B cell (primary cell): ENCODE data around the gene MAN1A1. TPM values are rescaled to one million over a fixed set of nuclear protein-coding genes. Genes with fewer than 3 reads are reported as not detected.

Source experiments
- ATAC-seq: fragments of 200-7000 bp; cut with Tn5 transposase; one replicate; pipeline ENCODE4 v1.10.0; 2021; ENCODE audit warnings: low read depth, mild to moderate bottlenecking, moderate number of reproducible peaks, moderate library complexity
- CTCF ChIA-PET: fragments of 350-600 bp; sonication (Branson Sonifier 250); formaldehyde crosslinking; loops from one replicate; lab custom pipeline; 2021; ENCODE audit warnings: antibody characterized with exemption, inconsistent platforms; lab: Charles Lee
- POLR2A ChIA-PET: fragments of 350-600 bp; sonication (Branson Sonifier 250); formaldehyde crosslinking; loops from one replicate; lab custom pipeline; 2021; ENCODE audit warnings: antibody characterized with exemption; lab: Charles Lee
- DNase-seq: peaks from one replicate; pipeline ENCODE4 v3.0.0; 2013
- H2AFZ ChIP-seq: 2 replicates; pipeline ENCODE4 v1.6.1; 2012; ENCODE audit warnings: mild to moderate bottlenecking, low read depth, low read length; ENCODE audit not compliant: insufficient read depth, poor library complexity, severe bottlenecking
- H3K27ac ChIP-seq, 2 donors: 1 replicate in 1 of 2; 2 replicates in 1 of 2; pipeline ENCODE4 v1.5.1; 2012 to 2013; ENCODE audit warnings: low read length in 2 of 2, mild to moderate bottlenecking in 2 of 2, moderate library complexity in 1 of 2
- H3K27me3 ChIP-seq, 4 experiments: fragments of 200-600 bp in 1 of 4; sonication (generic) in 1 of 4; replicated peaks in 1 of 4; 1 replicate in 2 of 4; 2 replicates in 2 of 4; pipeline versions ENCODE4 v1.6.1 to v1.7.0; 2013 to 2016; ENCODE audit warnings: low read length in 3 of 4, mild to moderate bottlenecking in 2 of 4, mixed read lengths in 1 of 4, moderate library complexity in 1 of 4; ENCODE audit not compliant: insufficient read depth in 4 of 4, control insufficient read depth in 3 of 4; ENCODE audit errors: control extremely low read depth in 1 of 4
- H3K36me3 ChIP-seq, 2 experiments: replicated peaks in 1 of 2; 1 replicate in 1 of 2; 2 replicates in 1 of 2; pipeline versions ENCODE4 v1.6.1 to v1.7.1; 2013; ENCODE audit warnings: low read length in 1 of 2; ENCODE audit not compliant: insufficient read depth in 2 of 2, control insufficient read depth in 1 of 2; ENCODE audit errors: control extremely low read depth in 1 of 2, extremely low read depth in 1 of 2
- H3K4me1 ChIP-seq, 2 donors: fragments of 200-600 bp in 1 of 2; sonication (generic) in 1 of 2; 1 replicate in 1 of 2; 2 replicates in 1 of 2; pipeline versions ENCODE4 v1.5.1 to v1.6.1; 2013 to 2017; ENCODE audit warnings: low read length in 2 of 2; ENCODE audit not compliant: control insufficient read depth in 2 of 2, insufficient read depth in 2 of 2
- H3K4me2 ChIP-seq: replicated peaks from 2 replicates; pipeline ENCODE3; 2012; ENCODE audit warnings: mild to moderate bottlenecking, low read depth, low read length; ENCODE audit not compliant: poor library complexity, severe bottlenecking
- H3K4me3 ChIP-seq, 5 experiments: fragments of 200-600 bp in 1 of 5; sonication (generic) in 1 of 5; 1 replicate in 3 of 5; 2 replicates in 2 of 5; pipeline versions ENCODE4 v1.5.1 to v1.7.0; 2011 to 2016; ENCODE audit warnings: low read length in 4 of 5, mild to moderate bottlenecking in 4 of 5, low read depth in 2 of 5, control low read depth in 1 of 5, moderate library complexity in 1 of 5; ENCODE audit not compliant: insufficient read depth in 1 of 5; ENCODE audit errors: control extremely low read depth in 1 of 5, extremely low read depth in 1 of 5
- H3K79me2 ChIP-seq: fragments of 200-600 bp; sonication (generic); one replicate; pipeline ENCODE4 v1.6.0; 2016; ENCODE audit warnings: low read length; ENCODE audit not compliant: control insufficient read depth, insufficient read depth
- H3K9ac ChIP-seq: fragments of 200-600 bp; sonication (generic); 2 replicates; pipeline ENCODE4 v1.6.1; 2017; ENCODE audit warnings: mild to moderate bottlenecking, low read length, moderate library complexity
- H3K9me3 ChIP-seq, 3 donors: one replicate each; pipeline versions ENCODE4 v1.6.1 to v1.7.1; 2013; ENCODE audit warnings: low read length in 2 of 3; ENCODE audit not compliant: control insufficient read depth in 2 of 3, insufficient read depth in 1 of 3; ENCODE audit errors: control extremely low read depth in 1 of 3
- H4K20me1 ChIP-seq: 2 replicates; pipeline ENCODE4 v1.6.0; 2012; ENCODE audit warnings: mild to moderate bottlenecking, low read length; ENCODE audit not compliant: insufficient read depth, control insufficient read depth, poor library complexity, severe bottlenecking
- H3K27ac Mint-ChIP-seq: one replicate; pipeline ENCODE4 v1.8.0; 2021; ENCODE audit warnings: mixed read lengths
- H3K27me3 Mint-ChIP-seq: one replicate; pipeline ENCODE4 v1.8.0; 2021; ENCODE audit warnings: mixed read lengths
- H3K4me1 Mint-ChIP-seq: one replicate; pipeline ENCODE4 v1.8.0; 2021; ENCODE audit warnings: mixed read lengths
- H3K4me3 Mint-ChIP-seq: one replicate; pipeline ENCODE4 v1.8.0; 2021; ENCODE audit warnings: mixed read lengths
- H3K9me3 Mint-ChIP-seq: one replicate; pipeline ENCODE4 v1.8.0; 2022; ENCODE audit warnings: mixed read lengths; ENCODE audit not compliant: insufficient read depth
- CTCF ChIP-seq: fragments of 200-600 bp; IDR thresholded peaks from one replicate; pipeline ENCODE4 v1.8.0; 2022; ENCODE audit warnings: antibody characterized with exemption, mild to moderate bottlenecking
- EZH2 ChIP-seq: IDR thresholded peaks from 2 replicates; pipeline ENCODE4 v1.6.1; 2012; ENCODE audit warnings: borderline replicate concordance, low read depth, mild to moderate bottlenecking, moderate library complexity, low read length; ENCODE audit not compliant: insufficient read depth, poor library complexity, severe bottlenecking
- whole genome bisulfite sequencing: methylation state at CpG from one replicate; pipeline ENCODE4 v1.1.5; 2013; ENCODE audit warnings: missing lambda C conversion rate; ENCODE audit not compliant: insufficient coverage; 5-methylcytosine and 5-hydroxymethylcytosine counted together
- intact Hi-C: fragments of 100-400 bp; cut with micrococcal nuclease; formaldehyde crosslinking; loops from one replicate; pipeline ENCODE4 v1.10.0; 2022
- polyA plus RNA-seq: library from polyadenylated mRNA; depleted of rRNA; stranded (reverse); fragments of >200 nt; gene quantifications from 2 replicates; pipeline ENCODE4 v1.2.3, GENCODE V29; 2012
- total RNA-seq, 2 donors: library from RNA; stranded (reverse); fragments of 120-200 nt in 1 of 2; gene quantifications; 1 replicate in 1 of 2; 2 replicates in 1 of 2; pipeline versions ENCODE4 v1.2.3 to v1.2.4, GENCODE V29; 2013 to 2022

The MAN1A1 gene
- total and polyA plus RNA-seq, 2 donors (not counting 1 experiment from before 2014, with no cell fraction given), result 5.1 to 31.7 TPM

- H3K4me2 ChIP-seq, result no peak overlapping the region
These were observed 48.1 kb downstream of the MAN1A1 start for GRCh38 chr6:119301429-119301828.

GRCh38 chr6:119299694-119300093, 49.9 kb downstream of the MAN1A1 start:
- POLR2A ChIA-PET, result no interaction called here
- H3K4me3 ChIP-seq, result no peak overlapping the region
- no peak overlapping the region for H3K9ac ChIP-seq
- no peaks in the 10 kb centered on the region for H3K27me3 ChIP-seq
- no peak overlapping the region for H3K27ac Mint-ChIP-seq
- intact Hi-C loops, result no loop called here
- no peak overlapping the region for H2AFZ ChIP-seq
- TF ChIP-seq EZH2, result no peak
- no peak for TF ChIP-seq CTCF
- H3K27me3 Mint-ChIP-seq, result no peaks in the 10 kb centered on the region
- H3K4me3 Mint-ChIP-seq, result no peak overlapping the region
- DNase-seq (no peak), ATAC-seq (no peak)
- no peaks in the 10 kb centered on the region for H3K79me2 ChIP-seq
- no peaks in the 10 kb centered on the region for H3K4me1 ChIP-seq
- H3K4me1 Mint-ChIP-seq, result peaks cover 14% of the 10 kb centered on the region
- CTCF ChIA-PET, result no interaction called here
- H3K9me3 ChIP-seq, result no peaks in the 10 kb centered on the region
- H3K36me3 ChIP-seq, result peaks cover 3% of the 10 kb centered on the region in 2 experiments
- H3K27ac ChIP-seq, result no peak overlapping the region
- no peak overlapping the region for H3K4me2 ChIP-seq
- H4K20me1 ChIP-seq, result no peaks in the 10 kb centered on the region
- H3K9me3 Mint-ChIP-seq, result no peaks in the 10 kb centered on the region
- WGBS, result no CpG with 5 or more reads among the region's 2 CpGs

More at GRCh38 chr6:119301429-119301828, 48.1 kb downstream of the MAN1A1 start:
- no peak overlapping the region for H3K27ac Mint-ChIP-seq
- TF ChIP-seq CTCF (no peak), EZH2 (no peak)
- H3K27me3 Mint-ChIP-seq, result no peaks in the 10 kb centered on the region
- no peak overlapping the region for H3K4me3 ChIP-seq
- H3K9ac ChIP-seq, result no peak overlapping the region
- H3K27ac ChIP-seq, result no peak overlapping the region
- H3K27me3 ChIP-seq, result no peaks in the 10 kb centered on the region
- ATAC-seq, result no peak
- no peaks in the 10 kb centered on the region for H3K4me1 ChIP-seq
- H3K79me2 ChIP-seq, result no peaks in the 10 kb centered on the region
- peaks cover 6% of the 10 kb centered on the region for H3K4me1 Mint-ChIP-seq
- no peak for DNase-seq
- H4K20me1 ChIP-seq, result no peaks in the 10 kb centered on the region
- no peak overlapping the region for H2AFZ ChIP-seq
- no peaks in the 10 kb centered on the region for H3K9me3 ChIP-seq
- ChIA-PET POLR2A (no interaction called here), CTCF (no interaction called here)
- H3K4me3 Mint-ChIP-seq, result no peak overlapping the region
- peaks cover 3 to 6% of the 10 kb centered on the region in 2 experiments for H3K36me3 ChIP-seq
- no CpG with 5 or more reads among the region's 1 CpG for WGBS
- intact Hi-C loops, result no loop called here
- H3K9me3 Mint-ChIP-seq, result no peaks in the 10 kb centered on the region
